Left lobe of liver (tissue), 2 donors: ENCODE measurements around the gene PRR7. TPM values are rescaled to one million over a fixed set of nuclear protein-coding genes. Genes with fewer than 3 reads are reported as not detected.

Source experiments
- ATAC-seq: fragments of 200-7000 bp; cut with Tn5 transposase; one replicate; pipeline ENCODE4 v1.9.1; 2020; ENCODE audit warnings: mild to moderate bottlenecking, moderate library complexity
- DNase-seq: peaks from one replicate; pipeline ENCODE4 v3.0.0-alpha.2; 2020; ENCODE audit warnings: low spot score
- total RNA-seq: library from RNA; stranded (reverse); gene quantifications from one replicate; pipeline ENCODE4 v1.2.1, GENCODE V29; 2021
- donor health status: DM: no; HTN: no; CAD: no; lungs with moderate emphysema.
- donor health status: DM: no; HTN: yes; CAD: no.

The PRR7 gene
- total RNA-seq, 1 donor from 2014 or later = 0.63 TPM

GRCh38 chr5:177421062-177421798 is 25.4 kb upstream of the PRR7 start:
- ATAC-seq = no peak
- no peak for DNase-seq

- no peak for DNase-seq
- no peak for ATAC-seq
These were observed 22.9 kb upstream of the PRR7 start for GRCh38 chr5:177423671-177424070.

GRCh38 chr5:177425196-177425800 is 21.3 kb upstream of the PRR7 start:
- no peak for ATAC-seq
- DNase-seq = no peak

GRCh38 chr5:177425801-177426565 is 20.6 kb upstream of the PRR7 start:
- peak; percentile 90 for ATAC-seq

GRCh38 chr5:177426566-177427210 is 19.9 kb upstream of the PRR7 start, which contains the start of gene GRK6:
Gene GRK6, plus strand, starts transcription at chr5:177426676. Its CDS starts 170 bp downstream, at chr5:177426846.
- ATAC-seq (no peak), DNase-seq (peak; percentile 63)

More at GRCh38 chr5:177425801-177426565, 20.6 kb upstream of the PRR7 start:
- DNase-seq = peak; percentile 100

GRCh38 chr5:177427211-177427822 is 19.3 kb upstream of the PRR7 start:
- ATAC-seq (no peak), DNase-seq (no peak)

GRCh38 chr5:177427919-177428573 is 18.6 kb upstream of the PRR7 start:
- no peak for DNase-seq
- no peak for ATAC-seq

- ATAC-seq (no peak), DNase-seq (no peak)
These were observed 17.9 kb upstream of the PRR7 start for GRCh38 chr5:177428574-177429217.

- DNase-seq (peak; percentile 63), ATAC-seq (no peak)
These were observed 17.2 kb upstream of the PRR7 start for GRCh38 chr5:177429248-177430040.

- ATAC-seq (no peak), DNase-seq (no peak)
These were observed 16.3 kb upstream of the PRR7 start for GRCh38 chr5:177430140-177430951.

- no peak for ATAC-seq
- no peak for DNase-seq
These were observed 15.7 kb upstream of the PRR7 start for GRCh38 chr5:177430972-177431316.

GRCh38 chr5:177431317-177432142 is 15.1 kb upstream of the PRR7 start:
- no peak for DNase-seq
- ATAC-seq = no peak

GRCh38 chr5:177432143-177432838 is 14.3 kb upstream of the PRR7 start:
- ATAC-seq (peak; percentile 69), DNase-seq (no peak)

- ATAC-seq (no peak), DNase-seq (no peak)
These were observed 13.6 kb upstream of the PRR7 start for GRCh38 chr5:177432839-177433657.

- no peak for ATAC-seq
- no peak for DNase-seq
These were observed 12.9 kb upstream of the PRR7 start for GRCh38 chr5:177433658-177434217.
